Measurements from ENCODE around the gene SUB1.
"Not testable (repeated sequence)": the region's sequence is repeated elsewhere in the genome, so short reads cannot be mapped to it uniquely, and the experiment has no call there.

SUB1 gene

GRCh38 chr5:32551194-32551593 lies 34.2 kb upstream of the SUB1 start:
- Histone ChIP-seq H3K36me3 (ENCODE audit: control insufficient read depth in 2 of 2, insufficient read depth in 2 of 2, low read length in 2 of 2) (no peaks in the 10 kb centered on the region), H3K4me1 (ENCODE audit: control insufficient read depth, insufficient read depth, low read length) (no peaks in the 10 kb centered on the region), H3K9me3 (ENCODE audit: control insufficient read depth in 2 of 2, low read length in 2 of 2) (no peaks in the 10 kb centered on the region), H3K4me3 (ENCODE audit: low read length in 2 of 2) (no peak overlapping the region), H3K27ac (ENCODE audit: low read length) (no peak overlapping the region), H3K9ac (ENCODE audit: low read length in 2 of 2) (no peak overlapping the region), H3K27me3 (ENCODE audit: control insufficient read depth in 1 of 2, insufficient read depth in 2 of 2, low read length in 2 of 2) (no peaks in the 10 kb centered on the region)

- Histone ChIP-seq H3K36me3 (ENCODE audit: control insufficient read depth in 2 of 2, insufficient read depth in 2 of 2, low read length in 2 of 2) (no peaks in the 10 kb centered on the region), H3K9me3 (ENCODE audit: control insufficient read depth in 2 of 2, low read length in 2 of 2) (no peaks in the 10 kb centered on the region), H3K4me3 (ENCODE audit: low read length in 2 of 2) (no peak overlapping the region), H3K27me3 (ENCODE audit: control insufficient read depth in 1 of 2, insufficient read depth in 2 of 2, low read length in 2 of 2) (no peaks in the 10 kb centered on the region), H3K4me1 (ENCODE audit: control insufficient read depth, insufficient read depth, low read length) (no peaks in the 10 kb centered on the region), H3K27ac (ENCODE audit: low read length) (no peak overlapping the region), H3K9ac (ENCODE audit: low read length in 2 of 2) (no peak overlapping the region)
Observed at GRCh38 chr5:32551865-32552264, 33.5 kb upstream of the SUB1 start.

GRCh38 chr5:32552491-32552890 lies 32.9 kb upstream of the SUB1 start:
- H3K9ac ChIP-seq (ENCODE audit: low read length in 2 of 2); H3K4me1 ChIP-seq (ENCODE audit: control insufficient read depth, insufficient read depth, low read length); H3K27me3 ChIP-seq (ENCODE audit: control insufficient read depth in 1 of 2, insufficient read depth in 2 of 2, low read length in 2 of 2); H3K9me3 ChIP-seq (ENCODE audit: control insufficient read depth in 2 of 2, low read length in 2 of 2); H3K4me3 ChIP-seq (ENCODE audit: low read length in 2 of 2); H3K36me3 ChIP-seq (ENCODE audit: control insufficient read depth in 2 of 2, insufficient read depth in 2 of 2, low read length in 2 of 2); H3K27ac ChIP-seq (ENCODE audit: low read length): not testable (repeated sequence)

- no peak overlapping the region for H3K4me3 ChIP-seq (ENCODE audit: low read length in 2 of 2)
- H3K4me1 ChIP-seq (ENCODE audit: control insufficient read depth, insufficient read depth, low read length) = no peaks in the 10 kb centered on the region
- no peaks in the 10 kb centered on the region for H3K36me3 ChIP-seq (ENCODE audit: control insufficient read depth in 2 of 2, insufficient read depth in 2 of 2, low read length in 2 of 2)
- H3K9ac ChIP-seq (ENCODE audit: low read length in 2 of 2) = no peak overlapping the region
- H3K27ac ChIP-seq (ENCODE audit: low read length) = no peak overlapping the region
- no peaks in the 10 kb centered on the region for H3K27me3 ChIP-seq (ENCODE audit: control insufficient read depth in 1 of 2, insufficient read depth in 2 of 2, low read length in 2 of 2)
- H3K9me3 ChIP-seq (ENCODE audit: control insufficient read depth in 2 of 2, low read length in 2 of 2) = no peaks in the 10 kb centered on the region
Observed at GRCh38 chr5:32552936-32553335, 32.4 kb upstream of the SUB1 start.

GRCh38 chr5:32554181-32554780 lies 31.1 kb upstream of the SUB1 start:
- H3K27ac ChIP-seq (ENCODE audit: low read length); H3K4me3 ChIP-seq (ENCODE audit: low read length in 2 of 2); H3K27me3 ChIP-seq (ENCODE audit: control insufficient read depth in 1 of 2, insufficient read depth in 2 of 2, low read length in 2 of 2); H3K4me1 ChIP-seq (ENCODE audit: control insufficient read depth, insufficient read depth, low read length); H3K36me3 ChIP-seq (ENCODE audit: control insufficient read depth in 2 of 2, insufficient read depth in 2 of 2, low read length in 2 of 2); H3K9ac ChIP-seq (ENCODE audit: low read length in 2 of 2); H3K9me3 ChIP-seq (ENCODE audit: control insufficient read depth in 2 of 2, low read length in 2 of 2): not testable (repeated sequence)

GRCh38 chr5:32556543-32556942 lies 28.8 kb upstream of the SUB1 start:
- not testable (repeated sequence) for H3K9me3 ChIP-seq (ENCODE audit: control insufficient read depth in 2 of 2, low read length in 2 of 2); H3K9ac ChIP-seq (ENCODE audit: low read length in 2 of 2); H3K4me1 ChIP-seq (ENCODE audit: control insufficient read depth, insufficient read depth, low read length); H3K36me3 ChIP-seq (ENCODE audit: control insufficient read depth in 2 of 2, insufficient read depth in 2 of 2, low read length in 2 of 2); H3K4me3 ChIP-seq (ENCODE audit: low read length in 2 of 2); H3K27ac ChIP-seq (ENCODE audit: low read length); H3K27me3 ChIP-seq (ENCODE audit: control insufficient read depth in 1 of 2, insufficient read depth in 2 of 2, low read length in 2 of 2)

- no peaks in the 10 kb centered on the region for H3K27me3 ChIP-seq (ENCODE audit: control insufficient read depth in 1 of 2, insufficient read depth in 2 of 2, low read length in 2 of 2)
- H3K4me3 ChIP-seq (ENCODE audit: low read length in 2 of 2) = no peak overlapping the region
- H3K36me3 ChIP-seq (ENCODE audit: control insufficient read depth in 2 of 2, insufficient read depth in 2 of 2, low read length in 2 of 2) = no peaks in the 10 kb centered on the region
- no peak overlapping the region for H3K9ac ChIP-seq (ENCODE audit: low read length in 2 of 2)
- H3K9me3 ChIP-seq (ENCODE audit: control insufficient read depth in 2 of 2, low read length in 2 of 2) = no peaks in the 10 kb centered on the region
- H3K27ac ChIP-seq (ENCODE audit: low read length) = no peak overlapping the region
- H3K4me1 ChIP-seq (ENCODE audit: control insufficient read depth, insufficient read depth, low read length) = no peaks in the 10 kb centered on the region
Observed at GRCh38 chr5:32559411-32559810, 25.9 kb upstream of the SUB1 start.

- no peaks in the 10 kb centered on the region for H3K4me1 ChIP-seq (ENCODE audit: control insufficient read depth, insufficient read depth, low read length)
- H3K9me3 ChIP-seq (ENCODE audit: control insufficient read depth in 2 of 2, low read length in 2 of 2) = no peaks in the 10 kb centered on the region
- H3K27me3 ChIP-seq (ENCODE audit: control insufficient read depth in 1 of 2, insufficient read depth in 2 of 2, low read length in 2 of 2) = no peaks in the 10 kb centered on the region
- H3K36me3 ChIP-seq (ENCODE audit: control insufficient read depth in 2 of 2, insufficient read depth in 2 of 2, low read length in 2 of 2) = no peaks in the 10 kb centered on the region
- no peak overlapping the region for H3K9ac ChIP-seq (ENCODE audit: low read length in 2 of 2)
- H3K27ac ChIP-seq (ENCODE audit: low read length) = no peak overlapping the region
- H3K4me3 ChIP-seq (ENCODE audit: low read length in 2 of 2) = no peak overlapping the region
Observed at GRCh38 chr5:32559921-32560320, 25.4 kb upstream of the SUB1 start.

- Histone ChIP-seq H3K36me3 (ENCODE audit: control insufficient read depth in 2 of 2, insufficient read depth in 2 of 2, low read length in 2 of 2) (no peaks in the 10 kb centered on the region), H3K27me3 (ENCODE audit: control insufficient read depth in 1 of 2, insufficient read depth in 2 of 2, low read length in 2 of 2) (no peaks in the 10 kb centered on the region), H3K9me3 (ENCODE audit: control insufficient read depth in 2 of 2, low read length in 2 of 2) (no peaks in the 10 kb centered on the region), H3K4me1 (ENCODE audit: control insufficient read depth, insufficient read depth, low read length) (no peaks in the 10 kb centered on the region), H3K4me3 (ENCODE audit: low read length in 2 of 2) (no peak overlapping the region), H3K27ac (ENCODE audit: low read length) (no peak overlapping the region), H3K9ac (ENCODE audit: low read length in 2 of 2) (no peak overlapping the region)
Observed at GRCh38 chr5:32562056-32562455, 23.3 kb upstream of the SUB1 start.

GRCh38 chr5:32562843-32563242 lies 22.5 kb upstream of the SUB1 start:
- Histone ChIP-seq H3K36me3 (ENCODE audit: control insufficient read depth in 2 of 2, insufficient read depth in 2 of 2, low read length in 2 of 2) (no peaks in the 10 kb centered on the region), H3K9me3 (ENCODE audit: control insufficient read depth in 2 of 2, low read length in 2 of 2) (no peaks in the 10 kb centered on the region), H3K4me1 (ENCODE audit: control insufficient read depth, insufficient read depth, low read length) (no peaks in the 10 kb centered on the region), H3K27me3 (ENCODE audit: control insufficient read depth in 1 of 2, insufficient read depth in 2 of 2, low read length in 2 of 2) (no peaks in the 10 kb centered on the region), H3K27ac (ENCODE audit: low read length) (no peak overlapping the region), H3K4me3 (ENCODE audit: low read length in 2 of 2) (no peak overlapping the region), H3K9ac (ENCODE audit: low read length in 2 of 2) (no peak overlapping the region)

GRCh38 chr5:32563614-32564013 lies 21.7 kb upstream of the SUB1 start:
- Histone ChIP-seq H3K9me3 (ENCODE audit: control insufficient read depth in 2 of 2, low read length in 2 of 2) (no peaks in the 10 kb centered on the region), H3K27ac (ENCODE audit: low read length) (no peak overlapping the region), H3K36me3 (ENCODE audit: control insufficient read depth in 2 of 2, insufficient read depth in 2 of 2, low read length in 2 of 2) (no peaks in the 10 kb centered on the region), H3K4me3 (ENCODE audit: low read length in 2 of 2) (no peak overlapping the region), H3K4me1 (ENCODE audit: control insufficient read depth, insufficient read depth, low read length) (no peaks in the 10 kb centered on the region), H3K9ac (ENCODE audit: low read length in 2 of 2) (no peak overlapping the region), H3K27me3 (ENCODE audit: control insufficient read depth in 1 of 2, insufficient read depth in 2 of 2, low read length in 2 of 2) (no peaks in the 10 kb centered on the region)

Measured in stomach smooth muscle (tissue), 2 donors.